ENCODE data around the gene CD3G. TPM values are rescaled to one million over a fixed set of nuclear protein-coding genes. Genes with fewer than 3 reads are reported as not detected.

The CD3G gene
- total RNA-seq (2022; extraction: Qiagen RNA extraction), result not detected in 5 replicates

GRCh38 chr11:118343981-118344515, at the start of gene CD3G:
CD3G (plus strand) TSS chr11:118344344; CDS start chr11:118344424, 80 bp downstream.

GRCh38 chr11:118304568-118305248, 39.4 kb upstream of the CD3G start, which contains the start of gene CD3E:
CD3E (plus strand) TSS chr11:118304730; CDS start chr11:118304953, 223 bp downstream.

DNA sequence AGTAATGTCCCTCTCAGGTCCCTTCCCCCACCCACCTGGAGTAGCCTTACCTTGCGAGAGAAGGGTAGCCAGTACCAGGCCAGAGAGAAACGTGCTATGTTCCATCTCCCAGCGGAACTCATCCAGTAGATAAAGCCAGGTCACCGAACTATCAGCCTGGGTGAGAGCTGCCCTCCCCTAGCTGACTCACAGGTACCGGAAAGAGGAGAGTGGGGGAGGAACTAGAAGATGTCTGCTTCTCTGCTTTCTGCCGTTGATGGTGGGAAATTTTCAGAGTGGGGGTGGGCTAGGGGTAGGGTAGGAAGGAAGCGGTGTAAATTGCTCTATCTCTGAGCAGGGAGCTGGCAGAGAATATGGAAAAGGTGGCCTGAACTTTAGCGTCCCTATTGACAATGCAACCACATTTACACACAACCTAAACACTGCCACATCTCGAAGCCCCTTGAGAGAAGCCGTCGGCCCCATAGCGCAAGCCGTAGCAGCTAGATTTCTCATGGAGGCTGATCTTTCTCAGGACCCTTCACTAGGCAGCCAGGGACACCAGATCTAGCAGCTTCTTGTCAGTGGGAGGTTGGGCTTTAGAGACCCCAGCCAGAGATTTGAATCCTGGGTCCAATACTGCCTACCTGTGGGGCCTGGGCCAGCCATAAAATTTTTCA, 1.5 kb upstream of the CD3G start, which contains the start of gene CD3D:
Gene CD3D, minus strand, starts transcription at position 203 of the 659 bp plus-strand sequence. Its CDS starts 98 bp downstream, at position 105.

DNA sequence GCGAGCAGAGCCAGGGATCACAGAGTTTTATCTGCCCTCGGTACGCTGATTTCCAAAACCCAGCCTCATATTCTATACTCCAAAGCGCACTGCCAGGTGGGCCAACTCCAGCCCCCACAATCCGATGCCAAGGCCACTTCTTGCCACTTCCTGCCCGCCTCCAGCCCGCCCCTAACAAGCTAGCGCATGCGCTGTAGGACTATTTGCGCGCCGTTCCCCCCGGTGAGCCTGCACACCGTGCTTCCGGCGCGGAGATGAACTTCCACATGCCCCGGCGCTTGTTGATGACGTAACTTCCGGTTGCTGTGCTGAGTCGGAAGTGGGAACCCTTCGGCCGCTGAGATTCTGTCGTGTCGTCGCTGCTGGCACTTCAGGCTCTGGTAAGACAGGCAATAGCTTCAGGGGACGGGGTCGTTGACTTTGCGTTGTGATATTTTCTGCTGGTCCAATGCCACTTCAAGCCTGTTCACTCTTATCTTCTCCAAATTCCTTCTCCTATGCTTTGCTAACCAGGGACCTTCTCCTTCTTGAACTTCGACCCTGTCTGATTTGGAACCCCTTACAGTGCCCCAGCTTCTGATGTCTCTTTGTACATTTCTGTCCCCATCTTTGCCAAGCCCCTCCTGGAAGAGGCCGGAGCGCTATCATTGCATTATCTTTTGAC, 15.3 kb downstream of the CD3G start, which contains the start of gene UBE4A:
Gene UBE4A, plus strand, starts transcription at position 306 of the 664 bp plus-strand sequence. CDS start 5,481 bp downstream, outside the sequence.

GRCh38 chr11:118401151-118401879, 57.2 kb downstream of the CD3G start, which contains the start of gene ATP5MG:
ATP5MG (plus strand) TSS chr11:118401606; CDS start chr11:118401666, 60 bp downstream.

Other genes with a start within 250 kb of the CD3G start
- 0.01 to 0.05 TPM (median 0.04 TPM) in 4 of 5 replicates, not detected in the other for gene SCN4B, start 191.5 kb upstream of the CD3G start, total RNA-seq (2022; extraction: Qiagen RNA extraction)
- not detected in 5 replicates for gene SCN2B, start 167.7 kb upstream of the CD3G start, total RNA-seq (2022; extraction: Qiagen RNA extraction)
- gene JAML, start 119.3 kb upstream of the CD3G start, total RNA-seq (2022; extraction: Qiagen RNA extraction), result not detected in 5 replicates
- gene MPZL3, start 92.0 kb upstream of the CD3G start, total RNA-seq (2022; extraction: Qiagen RNA extraction), result 0.21 to 0.34 TPM (median 0.25 TPM) in 5 replicates
- gene MPZL2, start 80.0 kb upstream of the CD3G start, total RNA-seq (2022; extraction: Qiagen RNA extraction), result 0.03 to 0.08 TPM (median 0.05 TPM) in 3 of 5 replicates, not detected in the others
- gene CD3E, start 39.6 kb upstream of the CD3G start, total RNA-seq (2022; extraction: Qiagen RNA extraction), result not detected in 5 replicates
- not detected in 5 replicates for gene CD3D, start 1.6 kb upstream of the CD3G start, total RNA-seq (2022; extraction: Qiagen RNA extraction)
- gene UBE4A, start 15.3 kb downstream of the CD3G start, total RNA-seq (2022; extraction: Qiagen RNA extraction), result 8.1 to 10.9 TPM (median 9.1 TPM) in 5 replicates
- 146 to 195 TPM (median 184 TPM) in 5 replicates for gene ATP5MG, start 57.3 kb downstream of the CD3G start, total RNA-seq (2022; extraction: Qiagen RNA extraction)
- 10.1 to 15.4 TPM (median 11.7 TPM) in 5 replicates for gene KMT2A, start 92.1 kb downstream of the CD3G start, total RNA-seq (2022; extraction: Qiagen RNA extraction)
- not detected in 5 replicates for gene TTC36, start 183.1 kb downstream of the CD3G start, total RNA-seq (2022; extraction: Qiagen RNA extraction)
- 0.18 to 0.55 TPM (median 0.32 TPM) in 5 replicates for gene TMEM25, start 186.8 kb downstream of the CD3G start, total RNA-seq (2022; extraction: Qiagen RNA extraction)
- gene IFT46, start 221.6 kb downstream of the CD3G start, total RNA-seq (2022; extraction: Qiagen RNA extraction), result 14.8 to 18.8 TPM (median 16.3 TPM) in 5 replicates
- gene ARCN1, start 228.1 kb downstream of the CD3G start, total RNA-seq (2022; extraction: Qiagen RNA extraction), result 81.8 to 101 TPM (median 84.7 TPM) in 5 replicates

Data from A549 treated with AZD2906 at 1 μM for 4 hours (cell line).